Neuronal stem cell (in vitro differentiated cells): Measurements from ENCODE around the gene CREB3.
A peak's percentile ranks its signal among the peaks of the same experiment; 100 is the strongest.

Experiments used
- DNase-seq: peaks from one replicate; pipeline ENCODE4 v3.0.0-alpha.2; 2013; ENCODE audit warnings: low spot score
- H2AFZ ChIP-seq: one replicate; pipeline ENCODE4 v1.6.1; 2013; ENCODE audit warnings: mild to moderate bottlenecking, low read length, inconsistent platforms
- H2AK5ac ChIP-seq: 2 replicates; pipeline ENCODE4 v1.6.1; 2013; ENCODE audit warnings: low read depth, mild to moderate bottlenecking, inconsistent platforms, low read length, moderate library complexity, mixed read lengths
- H2BK120ac ChIP-seq: 2 replicates; pipeline ENCODE4 v1.6.1; 2013; ENCODE audit warnings: low read depth, mild to moderate bottlenecking, inconsistent platforms, low read length, moderate library complexity, mixed read lengths
- H2BK12ac ChIP-seq: one replicate; pipeline ENCODE4 v1.6.1; 2013; ENCODE audit warnings: low read length, inconsistent platforms
- H2BK15ac ChIP-seq: 2 replicates; pipeline ENCODE4 v1.6.1; 2013; ENCODE audit warnings: mild to moderate bottlenecking, low read length, inconsistent platforms, mixed read lengths
- H2BK5ac ChIP-seq: one replicate; pipeline ENCODE4 v1.6.1; 2013; ENCODE audit warnings: inconsistent platforms, mild to moderate bottlenecking, low read length, moderate library complexity
- H3K14ac ChIP-seq: one replicate; pipeline ENCODE4 v1.6.1; 2013; ENCODE audit warnings: low read length, inconsistent platforms
- H3K18ac ChIP-seq: 2 replicates; pipeline ENCODE4 v1.6.1; 2013; ENCODE audit warnings: low read length, inconsistent platforms
- H3K23ac ChIP-seq: 2 replicates; pipeline ENCODE4 v1.6.1; 2013; ENCODE audit warnings: low read depth, mild to moderate bottlenecking, mixed read lengths, low read length, inconsistent platforms; ENCODE audit not compliant: poor library complexity
- H3K27ac ChIP-seq: replicated peaks from 3 replicates; pipeline ENCODE4 v1.5.1; 2013; ENCODE audit warnings: low read length, inconsistent platforms
- H3K27me3 ChIP-seq, 3 experiments: 2 replicates each; pipeline ENCODE4 v1.6.1; 2013; ENCODE audit warnings: low read length in 3 of 3, mild to moderate bottlenecking in 2 of 3, inconsistent platforms in 1 of 3, low read depth in 1 of 3, mixed read lengths in 1 of 3, moderate library complexity in 1 of 3; ENCODE audit not compliant: control insufficient read depth in 3 of 3, insufficient read depth in 3 of 3
- H3K36me3 ChIP-seq, 2 donors: replicated peaks in 1 of 2; 2 replicates each; pipeline ENCODE4 v1.6.1; 2013; ENCODE audit warnings: low read length in 2 of 2; ENCODE audit not compliant: control insufficient read depth in 2 of 2, insufficient read depth in 2 of 2
- H3K4ac ChIP-seq: 2 replicates; pipeline ENCODE4 v1.6.1; 2013; ENCODE audit warnings: inconsistent platforms, mild to moderate bottlenecking, low read length, moderate library complexity
- H3K4me1 ChIP-seq, 2 donors: 1 replicate in 1 of 2; 2 replicates in 1 of 2; pipeline ENCODE4 v1.6.1; 2013; ENCODE audit warnings: low read length in 2 of 2, low read depth in 1 of 2; ENCODE audit not compliant: control insufficient read depth in 2 of 2, insufficient read depth in 1 of 2
- H3K4me2 ChIP-seq: one replicate; pipeline ENCODE4 v1.6.1; 2013; ENCODE audit warnings: mild to moderate bottlenecking, low read length, inconsistent platforms; ENCODE audit not compliant: insufficient read depth, poor library complexity, severe bottlenecking
- H3K4me3 ChIP-seq, 2 donors: 2 replicates each; pipeline ENCODE4 v1.5.1; 2013; ENCODE audit warnings: low read length in 2 of 2, mild to moderate bottlenecking in 2 of 2, inconsistent platforms in 1 of 2, moderate library complexity in 1 of 2
- H3K79me1 ChIP-seq: one replicate; pipeline ENCODE4 v1.6.1; 2013; ENCODE audit warnings: low read depth, mild to moderate bottlenecking, inconsistent platforms, low read length, moderate library complexity
- H3K9ac ChIP-seq: one replicate; pipeline ENCODE4 v1.6.1; 2013; ENCODE audit warnings: mild to moderate bottlenecking, low read depth, low read length, inconsistent platforms; ENCODE audit not compliant: poor library complexity
- H3K9me3 ChIP-seq, 2 donors: replicated peaks in 1 of 2; 2 replicates each; pipeline versions ENCODE3 to v1.6.1; 2013; ENCODE audit warnings: low read length in 2 of 2, mild to moderate bottlenecking in 2 of 2, inconsistent platforms in 1 of 2, low read depth in 1 of 2, mixed read lengths in 1 of 2, moderate library complexity in 1 of 2; ENCODE audit not compliant: control insufficient read depth in 2 of 2, insufficient read depth in 1 of 2
- H4K8ac ChIP-seq: one replicate; pipeline ENCODE4 v1.6.1; 2013; ENCODE audit warnings: low read depth, mild to moderate bottlenecking, inconsistent platforms, low read length, moderate library complexity
- H4K91ac ChIP-seq: one replicate; pipeline ENCODE4 v1.6.1; 2013; ENCODE audit warnings: low read length, low read depth, mild to moderate bottlenecking, inconsistent platforms; ENCODE audit not compliant: poor library complexity
- WGBS, 2 donors: extraction: QIAGEN DNeasy Blood & Tissue Kit; methylation state at CpG; one replicate each; pipeline ENCODE4 v1.1.7; 2013; ENCODE audit warnings: missing lambda C conversion rate in 2 of 2, mixed read lengths in 1 of 2; ENCODE audit not compliant: insufficient read length in 2 of 2, insufficient replicate concordance in 1 of 2; ENCODE audit errors: extremely low coverage in 2 of 2; 5-methylcytosine and 5-hydroxymethylcytosine counted together

The CREB3 gene

GRCh38 chr9:35748242-35748857 lies 15.9 kb downstream of the CREB3 start:
- peak overlapping the region; percentile 79 for H3K4me2 ChIP-seq
- H3K4ac ChIP-seq = no peak overlapping the region
- peak overlapping the region; percentile 96 for H2AFZ ChIP-seq
- peak overlapping the region; percentile 48 for H3K23ac ChIP-seq
- H3K4me3 ChIP-seq = peak overlapping the region; percentile 87 to 96
- no peaks in the 10 kb centered on the region for H3K27me3 ChIP-seq
- H3K79me1 ChIP-seq = peaks cover 5% of the 10 kb centered on the region
- H4K8ac ChIP-seq = no peak overlapping the region
- H2AK5ac ChIP-seq = no peak overlapping the region
- no peak for DNase-seq
- WGBS, 2 donors = no CpG with 5 or more reads among the region's 24 CpGs
- no peak overlapping the region for H3K27ac ChIP-seq
- peak overlapping the region; percentile 29 for H3K18ac ChIP-seq
- H2BK15ac ChIP-seq = no peak overlapping the region
- peaks cover 19 to 23% of the 10 kb centered on the region in 2 donors for H3K4me1 ChIP-seq
- H2BK12ac ChIP-seq = no peak overlapping the region
- no peak overlapping the region for H2BK120ac ChIP-seq
- no peaks in the 10 kb centered on the region for H3K9me3 ChIP-seq
- H2BK5ac ChIP-seq = peak overlapping the region; percentile 49
- peaks cover 42 to 70% of the 10 kb centered on the region in 2 donors for H3K36me3 ChIP-seq
- H4K91ac ChIP-seq = no peak overlapping the region
- H3K14ac ChIP-seq = no peak overlapping the region
- H3K9ac ChIP-seq = peak overlapping the region; percentile 87

GRCh38 chr9:35748858-35749514 lies 16.5 kb downstream of the CREB3 start, which contains the start of the genes GBA2 and RGP1:
Gene GBA2, minus strand, starts transcription at chr9:35749228. Its CDS starts 524 bp downstream, at chr9:35748704.
Gene RGP1, plus strand, starts transcription at chr9:35749287. Its CDS starts 469 bp downstream, at chr9:35749756.
- Histone ChIP-seq H2BK15ac (peak within 1 kb of the TSS; percentile 45), H3K9me3 (no peaks in the 10 kb centered on the region), H2AK5ac (peak within 1 kb of the TSS; percentile 76), H3K4me1 (peaks cover 19 to 23% of the 10 kb centered on the region in 2 donors), H2BK120ac (no peak within 1 kb of the TSS), H3K36me3 (peaks cover 42 to 70% of the 10 kb centered on the region in 2 donors), H4K8ac (no peak within 1 kb of the TSS), H3K27ac (peak within 1 kb of the TSS; percentile 42), H3K23ac (peak within 1 kb of the TSS; percentile 52), H2BK12ac (no peak within 1 kb of the TSS), H4K91ac (no peak within 1 kb of the TSS), H3K4me2 (peak within 1 kb of the TSS; percentile 93), H3K4me3 (peak within 1 kb of the TSS; percentile 87 to 96), H3K4ac (no peak within 1 kb of the TSS), H3K18ac (peak within 1 kb of the TSS; percentile 93), H2AFZ (peak within 1 kb of the TSS; percentile 96), H3K27me3 (no peaks in the 10 kb centered on the region), H3K14ac (no peak within 1 kb of the TSS), H3K9ac (peak within 1 kb of the TSS; percentile 95), H2BK5ac (peak within 1 kb of the TSS; percentile 58), H3K79me1 (peaks cover 5% of the 10 kb centered on the region)
- no CpG with 5 or more reads among the region's 69 CpGs for WGBS, 2 donors
- DNase-seq = peak; percentile 67

GRCh38 chr9:35749515-35750255 lies 17.2 kb downstream of the CREB3 start:
- peaks cover 19 to 23% of the 10 kb centered on the region in 2 donors for H3K4me1 ChIP-seq
- H3K18ac ChIP-seq = peak overlapping the region; percentile 93
- no peak for DNase-seq
- H3K9me3 ChIP-seq = no peaks in the 10 kb centered on the region
- peak overlapping the region; percentile 95 for H3K9ac ChIP-seq
- H3K27me3 ChIP-seq = no peaks in the 10 kb centered on the region
- no peak overlapping the region for H3K27ac ChIP-seq
- H2AFZ ChIP-seq = peak overlapping the region; percentile 96
- WGBS, 2 donors = no CpG with 5 or more reads among the region's 19 CpGs
- H3K14ac ChIP-seq = no peak overlapping the region
- peaks cover 38 to 70% of the 10 kb centered on the region in 2 donors for H3K36me3 ChIP-seq
- peak overlapping the region; percentile 93 for H3K4me2 ChIP-seq
- peak overlapping the region; percentile 87 to 96 for H3K4me3 ChIP-seq
- no peak overlapping the region for H3K4ac ChIP-seq
- peak overlapping the region; percentile 52 for H3K23ac ChIP-seq
- H4K91ac ChIP-seq = no peak overlapping the region
- no peak overlapping the region for H2BK12ac ChIP-seq
- peaks cover 5% of the 10 kb centered on the region for H3K79me1 ChIP-seq
- H2BK120ac ChIP-seq = no peak overlapping the region
- peak overlapping the region; percentile 76 for H2AK5ac ChIP-seq
- H2BK15ac ChIP-seq = peak overlapping the region; percentile 45
- peak overlapping the region; percentile 58 for H2BK5ac ChIP-seq
- H4K8ac ChIP-seq = no peak overlapping the region

- H2BK12ac ChIP-seq = no peak overlapping the region
- H2AFZ ChIP-seq = no peak overlapping the region
- no peaks in the 10 kb centered on the region for H3K27me3 ChIP-seq
- H3K27ac ChIP-seq = no peak overlapping the region
- peaks cover 36 to 70% of the 10 kb centered on the region in 2 donors for H3K36me3 ChIP-seq
- H3K4me3 ChIP-seq = peak overlapping the region; percentile 32 to 96
- H3K4me2 ChIP-seq = peak overlapping the region; percentile 93
- H3K9me3 ChIP-seq = no peaks in the 10 kb centered on the region
- H2AK5ac ChIP-seq = no peak overlapping the region
- no peak overlapping the region for H4K8ac ChIP-seq
- no peak overlapping the region for H3K23ac ChIP-seq
- no peak overlapping the region for H3K4ac ChIP-seq
- no peak overlapping the region for H3K14ac ChIP-seq
- peaks cover 19 to 23% of the 10 kb centered on the region in 2 donors for H3K4me1 ChIP-seq
- no peak overlapping the region for H2BK5ac ChIP-seq
- DNase-seq = no peak
- no peak overlapping the region for H3K9ac ChIP-seq
- H3K79me1 ChIP-seq = peaks cover 5% of the 10 kb centered on the region
- H2BK120ac ChIP-seq = no peak overlapping the region
- no peak overlapping the region for H4K91ac ChIP-seq
- H2BK15ac ChIP-seq = no peak overlapping the region
- no peak overlapping the region for H3K18ac ChIP-seq
- no CpG with 5 or more reads among the region's 4 CpGs for WGBS, 2 donors
Observed at GRCh38 chr9:35750256-35750531, 17.7 kb downstream of the CREB3 start.
